ENCODE results near the gene PHLDA1.

Gene PHLDA1

DNA sequence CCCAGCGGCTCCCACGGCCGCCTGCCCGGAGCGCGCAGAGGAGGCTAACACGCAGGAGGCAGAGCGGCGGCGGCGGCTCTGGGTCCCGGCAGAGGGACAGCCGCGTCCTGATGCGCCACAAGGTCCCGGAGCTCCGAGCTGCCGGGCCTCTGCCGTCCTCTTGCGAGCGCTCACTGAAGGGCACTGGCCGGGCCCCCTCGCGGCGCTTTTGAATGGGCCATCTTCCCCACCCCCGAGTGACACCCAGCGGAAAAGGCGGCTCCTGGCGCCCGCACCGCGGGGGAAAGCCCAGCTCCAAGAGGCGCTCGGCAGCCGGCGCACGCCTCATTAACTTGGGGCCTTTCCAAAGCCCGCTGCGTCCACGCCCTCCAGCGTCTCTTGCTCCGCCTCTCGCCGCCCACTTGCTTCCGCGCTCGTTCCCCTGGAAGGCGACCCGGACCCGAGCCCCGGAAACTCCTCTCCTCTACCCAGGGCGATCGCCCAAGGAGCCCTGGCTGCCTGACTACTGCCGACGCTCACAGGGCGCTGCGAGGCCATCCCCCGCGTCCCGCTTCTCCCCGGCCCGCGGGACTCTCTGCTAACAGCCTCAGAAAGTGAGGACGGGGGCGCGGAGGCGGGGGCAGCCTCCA, at the start of gene PHLDA1:
Gene PHLDA1, minus strand, starts transcription at position 363 of the 629 bp plus-strand sequence.
- DNase-seq (ENCODE audit: low spot score): peak; percentile 96

DNA sequence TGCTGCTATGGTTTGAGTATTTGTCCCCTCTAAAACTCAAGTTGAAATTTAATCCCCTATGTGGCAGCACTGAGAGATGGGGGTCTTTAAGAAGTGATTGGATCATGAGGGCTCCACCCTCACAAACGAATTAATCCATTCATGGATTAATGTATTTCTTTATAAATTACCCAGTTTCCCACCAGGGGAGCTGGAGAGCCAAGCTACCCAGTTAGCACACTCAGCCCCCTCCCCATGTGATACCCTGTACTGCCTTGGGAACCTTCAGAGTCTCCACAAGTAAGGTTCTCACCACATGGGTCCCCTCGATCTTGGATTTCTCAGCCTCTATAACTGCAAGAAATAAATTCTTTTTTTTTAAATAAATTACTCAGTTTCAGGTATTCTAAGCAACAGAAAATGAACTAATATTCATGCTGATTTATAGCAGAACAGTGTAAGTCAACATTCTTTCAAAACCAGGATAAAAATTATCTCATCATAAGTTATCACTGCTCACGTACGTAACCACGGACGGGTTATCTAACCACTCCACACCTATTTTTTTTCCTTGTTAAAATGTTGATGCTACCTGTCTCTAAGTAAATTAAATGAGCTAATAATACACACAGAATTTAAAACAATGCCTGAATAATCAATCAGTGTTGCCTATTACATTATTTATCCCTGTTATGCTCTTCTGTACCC, 49.3 kb upstream of the PHLDA1 start:
- no peak for DNase-seq (ENCODE audit: low spot score)

DNA sequence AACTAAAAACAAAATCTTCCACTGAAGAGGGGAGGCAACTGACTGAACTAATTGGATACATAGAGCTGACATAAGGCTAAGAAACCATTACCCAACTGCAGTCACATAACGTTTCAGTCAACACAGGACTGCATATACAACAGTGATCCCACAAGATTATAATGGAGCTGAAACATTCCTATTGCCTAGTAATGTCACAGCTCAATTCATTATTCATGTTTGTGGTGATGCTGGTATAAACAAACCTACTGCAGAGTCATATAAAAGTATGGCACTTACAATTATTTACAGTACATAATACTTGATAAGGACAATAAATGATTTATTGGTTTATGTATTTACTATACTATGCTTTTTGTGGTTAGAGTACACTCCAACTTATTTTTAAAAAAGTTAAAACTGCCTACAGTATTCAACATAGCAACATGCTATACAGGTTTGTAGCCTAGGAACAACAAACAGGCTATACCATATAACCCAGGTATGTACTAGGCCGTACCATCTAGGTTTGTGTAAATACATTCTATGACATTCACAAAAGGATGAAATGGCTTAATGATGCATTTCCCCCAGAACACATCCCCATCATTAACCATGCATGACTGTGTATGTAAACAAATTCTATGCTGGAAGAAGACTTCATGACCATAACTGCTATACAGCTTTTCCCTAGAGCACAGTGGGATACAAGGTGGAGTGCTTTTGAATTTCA, 48.6 kb upstream of the PHLDA1 start:
- DNase-seq (ENCODE audit: low spot score): peak; percentile 8

DNA sequence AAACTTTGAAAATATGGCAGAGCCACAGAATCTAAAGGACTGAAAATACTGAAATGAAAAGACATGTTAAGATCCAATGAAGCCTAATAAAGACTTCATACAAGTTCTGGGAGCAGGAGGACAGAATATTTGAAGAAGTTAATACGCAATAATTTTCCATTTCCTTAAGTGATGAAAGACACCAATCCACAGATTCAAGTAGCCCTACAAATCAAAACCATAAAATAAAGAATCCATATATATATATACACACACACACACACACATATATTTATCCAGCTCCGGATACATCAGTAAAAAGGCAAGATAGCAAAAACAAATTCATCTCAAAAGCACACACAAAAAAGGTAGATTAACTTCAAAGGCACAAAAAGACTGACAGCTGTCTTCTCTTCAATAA, 47.2 kb upstream of the PHLDA1 start:
- DNase-seq (ENCODE audit: low spot score): no peak

DNA sequence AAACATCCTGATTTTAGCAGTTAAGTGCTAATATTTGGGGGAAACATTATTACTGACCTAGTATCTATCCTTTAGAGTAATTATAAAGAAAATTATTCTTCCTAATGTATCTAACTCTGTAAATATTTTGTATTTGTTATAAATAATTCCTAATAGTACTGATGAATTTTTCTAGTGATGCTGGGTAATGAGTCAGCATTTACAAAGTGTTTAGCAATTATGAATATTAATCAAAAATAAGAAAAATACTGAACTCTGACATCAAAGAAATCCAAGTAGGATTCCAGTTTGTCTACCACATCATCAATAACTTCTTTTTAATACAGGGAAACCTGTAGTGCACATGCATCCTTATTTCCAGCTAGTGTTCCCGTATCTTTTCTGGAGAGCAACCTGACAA, 43.9 kb upstream of the PHLDA1 start:
- no peak for DNase-seq (ENCODE audit: low spot score)

DNA sequence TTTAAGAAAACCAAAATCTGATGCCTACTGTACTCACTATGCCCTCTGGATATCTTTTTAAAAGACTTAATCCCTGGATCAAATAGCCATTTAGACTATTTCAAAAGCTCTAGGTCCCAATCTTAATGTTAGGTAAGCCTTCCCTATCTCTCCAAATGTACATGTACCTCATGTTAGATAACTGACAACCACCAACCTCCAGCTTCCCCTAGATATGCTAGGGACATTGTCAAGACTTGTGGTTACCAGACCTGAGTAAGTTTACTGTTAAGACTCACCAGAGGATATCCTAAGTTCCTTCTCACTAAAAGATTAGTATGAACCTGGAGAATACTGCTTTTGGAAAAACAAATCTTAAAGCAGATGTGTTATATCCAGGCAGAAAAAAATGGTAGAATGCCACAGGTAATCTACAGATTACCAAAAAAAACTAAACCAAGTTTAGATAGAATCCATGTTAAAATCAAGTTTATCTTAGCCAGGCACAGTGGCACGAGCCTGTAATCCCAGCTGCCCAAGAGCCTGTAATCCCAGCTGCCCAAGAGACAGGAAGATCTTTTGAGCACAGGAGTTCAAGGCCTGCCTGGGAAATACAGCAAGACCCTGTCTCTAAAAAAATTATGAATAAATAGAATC, 43.2 kb upstream of the PHLDA1 start:
- DNase-seq (ENCODE audit: low spot score): no peak

DNA sequence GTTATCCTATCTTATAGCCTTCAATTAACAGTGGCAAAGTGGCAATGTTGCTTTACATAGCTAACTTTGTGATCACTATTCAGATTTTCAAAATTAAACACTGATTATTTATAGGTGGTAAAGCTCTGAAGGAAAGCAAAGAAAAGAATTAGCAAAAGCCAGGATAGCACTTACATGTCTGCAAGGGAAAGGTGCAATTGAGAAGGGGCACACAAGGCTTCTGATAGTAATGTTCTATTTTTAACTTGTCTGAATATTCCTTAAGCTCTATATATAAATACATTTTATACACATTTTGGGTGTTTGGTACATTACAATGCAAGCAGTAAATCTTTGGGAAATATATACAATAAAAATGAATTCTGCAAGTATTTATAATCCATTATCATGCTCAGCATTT, 42.0 kb upstream of the PHLDA1 start:
- DNase-seq (ENCODE audit: low spot score): no peak

DNA sequence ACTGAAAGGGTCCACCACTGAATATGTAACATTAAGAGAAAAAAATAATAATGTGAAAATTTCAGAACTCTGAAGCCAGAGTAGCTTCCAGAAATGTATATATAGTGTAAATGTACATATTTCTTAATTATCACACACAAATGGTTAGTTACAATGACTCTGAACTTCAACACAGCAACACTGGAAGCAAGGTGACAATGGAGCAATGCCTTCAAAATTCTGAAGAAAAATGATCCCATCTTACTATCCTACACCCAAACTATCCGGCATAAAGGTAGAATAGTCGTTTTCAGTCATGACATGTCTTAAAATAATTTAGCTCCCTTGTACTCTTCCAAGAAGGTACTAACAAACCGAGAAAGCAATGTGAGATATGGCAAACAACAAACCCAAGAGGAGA, 41.0 kb upstream of the PHLDA1 start:
- DNase-seq (ENCODE audit: low spot score): no peak

DNA sequence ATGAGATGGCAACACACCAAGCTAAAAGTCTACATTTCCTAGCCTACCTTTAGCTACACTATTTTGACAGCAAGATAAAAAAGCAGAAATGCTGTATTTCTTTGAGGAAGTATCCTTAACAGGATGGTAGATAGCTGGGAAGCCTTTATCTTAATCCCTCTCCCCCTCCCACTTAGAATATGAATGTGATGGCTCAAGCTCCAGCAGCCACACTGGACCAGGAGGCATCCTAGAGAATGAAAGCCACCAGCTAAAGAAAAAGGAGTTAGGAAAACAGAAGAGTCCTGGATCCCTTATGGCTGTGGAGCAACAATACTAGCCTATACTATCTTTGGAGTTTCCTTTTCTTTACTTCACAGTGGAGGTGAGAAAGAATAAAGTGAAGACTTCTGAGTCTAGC, 37.8 kb upstream of the PHLDA1 start:
- no peak for DNase-seq (ENCODE audit: low spot score)

DNA sequence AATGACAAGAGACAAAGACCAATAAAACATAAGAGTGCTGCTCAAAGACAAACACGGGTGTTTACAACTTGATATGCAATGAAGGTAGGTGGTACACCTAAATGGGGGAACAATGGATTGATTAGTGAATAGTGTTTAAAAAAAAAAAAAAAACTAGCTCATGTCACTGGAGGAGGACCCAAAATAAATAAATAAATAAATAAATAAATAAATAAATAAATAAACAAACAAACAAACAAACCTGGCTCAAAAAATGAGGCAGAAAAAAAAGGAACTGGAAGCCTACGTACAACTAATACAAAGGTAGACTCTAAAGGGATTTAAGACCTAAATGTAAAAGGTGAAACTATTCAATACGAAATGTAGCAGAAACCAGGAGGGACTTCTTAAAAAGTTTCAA, 34.3 kb upstream of the PHLDA1 start:
- no peak for DNase-seq (ENCODE audit: low spot score)

DNA sequence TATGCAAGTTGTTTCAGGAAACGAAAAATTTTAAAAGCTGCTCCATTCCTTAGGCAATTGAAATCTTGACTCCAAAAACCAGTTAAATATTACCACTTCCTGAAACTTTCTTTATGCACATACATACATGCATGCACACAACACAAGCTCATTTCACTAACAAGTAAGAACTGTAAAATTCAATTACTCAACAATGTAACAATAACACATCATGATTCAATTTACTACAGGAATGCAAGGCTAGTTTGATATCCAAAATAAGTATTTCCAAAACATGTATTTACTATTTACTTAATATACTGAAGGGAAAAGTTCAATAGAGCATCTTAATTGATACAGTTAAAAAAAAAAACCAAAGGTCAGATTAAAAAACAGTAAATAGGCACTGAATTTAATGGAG, 33.3 kb upstream of the PHLDA1 start:
- no peak for DNase-seq (ENCODE audit: low spot score)

DNA sequence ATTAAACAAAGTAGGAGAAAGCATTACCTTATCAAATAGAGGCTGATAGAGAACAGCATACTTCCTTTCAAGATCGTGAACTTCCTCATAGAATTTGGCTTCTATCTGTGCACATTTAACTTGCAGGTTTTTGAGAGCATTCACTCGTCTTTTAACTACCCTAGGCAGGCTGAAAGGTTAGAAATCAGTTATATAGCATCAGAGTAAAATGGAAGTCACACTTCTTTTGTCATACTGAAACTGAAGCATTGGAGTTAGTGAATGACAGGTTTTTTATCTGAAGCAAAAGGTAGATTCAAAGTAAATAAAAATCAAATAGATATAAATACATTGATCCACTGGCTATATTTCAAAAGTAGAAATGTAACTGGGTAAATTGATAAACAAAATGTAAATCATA, 28.5 kb upstream of the PHLDA1 start:
- no peak for DNase-seq (ENCODE audit: low spot score)

DNA sequence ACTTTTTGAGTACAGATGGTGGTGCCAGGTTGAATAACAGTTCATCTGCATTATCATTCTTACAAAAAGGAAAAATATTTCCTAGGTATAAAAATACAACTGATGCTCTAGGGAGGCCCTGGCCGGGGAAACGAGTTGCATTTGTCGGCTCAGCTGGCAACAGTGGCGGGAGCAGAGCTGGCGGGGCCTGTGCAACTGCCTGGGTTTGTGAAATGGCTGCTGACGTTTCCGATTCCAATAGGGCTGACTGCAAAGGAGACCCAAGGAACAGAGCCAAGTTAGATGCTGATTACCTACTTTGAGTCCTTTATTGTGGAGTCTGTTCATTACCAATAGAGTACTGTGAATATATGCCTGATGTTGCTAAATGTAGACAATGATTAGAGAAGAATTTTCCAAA, 25.8 kb upstream of the PHLDA1 start:
- DNase-seq (ENCODE audit: low spot score): no peak

DNA sequence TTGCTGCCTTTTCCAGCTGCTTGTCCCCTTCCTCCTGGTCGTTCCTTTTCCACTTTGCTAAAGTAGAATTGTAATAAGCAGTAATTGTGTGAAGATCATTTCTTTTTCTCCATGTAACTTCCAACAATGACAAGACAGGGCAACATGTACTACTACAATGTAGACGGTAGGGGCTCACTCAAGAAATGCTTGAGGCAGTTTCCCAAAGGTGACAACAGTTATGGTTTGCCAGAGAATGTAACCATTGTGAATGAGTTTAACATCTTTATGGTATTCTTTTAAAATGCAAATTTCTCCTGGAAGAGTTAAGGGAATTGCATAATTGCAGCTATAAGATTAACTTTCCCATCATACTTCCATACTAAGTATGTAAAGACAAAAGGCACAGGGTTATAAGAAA, 23.8 kb upstream of the PHLDA1 start:
- DNase-seq (ENCODE audit: low spot score): no peak

DNA sequence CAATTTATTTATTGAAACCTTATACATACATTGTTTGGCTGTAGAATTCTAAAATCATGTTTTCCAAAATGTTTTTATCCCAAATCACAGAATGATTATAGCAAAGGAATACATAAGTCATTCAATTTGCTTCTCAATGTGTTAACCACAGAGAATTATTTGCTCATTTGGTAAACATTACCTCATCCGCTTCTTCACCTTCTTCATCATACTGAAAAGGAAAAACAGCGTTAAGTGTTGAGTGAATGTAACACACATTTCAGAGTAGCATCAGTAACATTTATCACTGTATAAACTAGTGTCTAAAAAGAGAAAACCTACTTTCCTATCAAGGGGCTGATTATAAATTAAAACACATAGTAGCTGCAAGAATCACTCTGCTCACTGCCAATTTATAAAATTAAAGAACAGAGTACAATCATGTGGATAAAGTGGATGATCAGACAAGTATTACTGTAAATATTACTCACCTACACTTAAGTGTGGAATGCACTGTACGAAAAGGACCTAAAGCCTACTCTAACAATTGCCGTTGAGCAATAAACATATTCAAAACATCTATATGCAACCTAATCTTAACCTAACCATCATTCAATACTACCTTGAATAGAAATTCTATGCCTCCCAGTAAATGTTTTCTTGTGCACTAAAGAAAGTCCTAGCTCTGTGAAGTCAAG, 18.1 kb upstream of the PHLDA1 start:
- DNase-seq (ENCODE audit: low spot score): no peak

DNA sequence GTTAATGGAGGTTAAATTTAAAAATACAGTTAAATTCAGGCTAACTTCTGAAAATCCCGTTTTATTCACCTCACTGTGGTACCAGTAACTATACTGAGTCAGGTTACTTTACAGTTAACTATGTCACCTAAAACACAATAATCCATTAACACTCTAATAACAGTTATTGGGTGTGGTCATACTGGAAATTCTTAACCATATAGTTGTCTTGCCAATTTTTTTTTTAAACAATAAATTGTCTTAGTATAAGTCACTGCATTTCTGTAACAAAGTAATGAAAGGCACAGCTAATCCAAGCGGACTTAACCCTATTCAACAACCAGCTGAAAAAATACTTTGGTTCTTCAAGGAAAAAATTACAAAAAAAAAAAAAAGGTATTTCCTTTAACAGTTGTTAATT, 16.2 kb upstream of the PHLDA1 start:
- no peak for DNase-seq (ENCODE audit: low spot score)

DNA sequence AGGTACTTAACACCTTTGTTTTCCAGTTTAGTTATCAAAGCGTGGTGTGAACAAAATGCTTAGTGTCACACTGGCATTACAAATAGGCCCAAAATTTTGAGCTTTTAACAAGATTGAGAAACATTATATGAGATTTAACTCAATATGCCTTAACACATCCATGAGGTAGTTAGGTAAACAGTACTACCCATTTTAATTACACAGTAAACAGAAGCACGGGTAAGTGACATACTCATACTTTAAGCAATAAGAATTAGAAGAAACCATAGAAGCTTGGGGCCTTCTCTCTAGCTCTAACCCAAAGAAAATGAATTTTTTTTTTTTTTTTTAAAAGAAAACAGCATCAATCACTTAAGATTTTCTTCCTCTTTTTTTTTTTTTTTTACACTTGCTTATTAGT, 15.5 kb upstream of the PHLDA1 start:
- DNase-seq (ENCODE audit: low spot score): no peak

DNA sequence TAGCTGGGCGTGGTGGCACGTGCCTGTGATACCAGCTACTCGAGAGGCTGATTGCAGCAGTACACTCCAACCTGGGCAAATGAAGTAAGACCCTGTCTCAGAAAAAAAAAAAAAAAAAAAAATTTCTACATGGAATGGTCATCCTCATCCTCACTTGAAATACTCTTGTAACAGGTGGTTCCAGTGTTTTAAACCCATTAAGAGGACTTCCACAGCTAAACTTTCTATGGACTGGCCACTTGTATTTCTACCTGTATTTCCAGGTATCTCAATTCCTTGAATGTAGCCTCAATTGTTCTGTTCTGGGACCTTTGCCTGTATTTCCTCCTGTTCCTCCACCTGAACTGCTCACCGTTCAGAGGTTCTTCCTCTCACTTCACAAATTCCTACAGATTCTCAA, 11.8 kb upstream of the PHLDA1 start:
- DNase-seq (ENCODE audit: low spot score): no peak

DNA sequence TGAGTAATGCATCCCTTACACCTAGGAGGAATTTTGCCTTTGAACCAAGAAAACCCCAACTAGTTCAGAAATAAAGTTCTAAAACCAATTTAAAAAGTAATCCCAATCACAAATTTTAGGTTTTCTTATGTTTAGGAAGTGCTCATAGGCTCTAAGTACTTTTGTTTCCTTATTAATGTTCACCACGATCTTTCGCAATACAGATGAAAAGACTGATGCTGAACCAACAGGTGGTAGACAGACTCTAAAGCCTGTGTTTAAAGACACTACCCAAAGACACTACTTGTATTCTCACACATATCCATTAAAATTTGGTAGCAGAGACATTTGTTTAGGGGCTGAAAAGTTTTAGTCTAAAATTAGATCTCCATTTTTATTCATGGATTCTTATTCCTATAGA, 10.6 kb upstream of the PHLDA1 start:
- no peak for DNase-seq (ENCODE audit: low spot score)

DNA sequence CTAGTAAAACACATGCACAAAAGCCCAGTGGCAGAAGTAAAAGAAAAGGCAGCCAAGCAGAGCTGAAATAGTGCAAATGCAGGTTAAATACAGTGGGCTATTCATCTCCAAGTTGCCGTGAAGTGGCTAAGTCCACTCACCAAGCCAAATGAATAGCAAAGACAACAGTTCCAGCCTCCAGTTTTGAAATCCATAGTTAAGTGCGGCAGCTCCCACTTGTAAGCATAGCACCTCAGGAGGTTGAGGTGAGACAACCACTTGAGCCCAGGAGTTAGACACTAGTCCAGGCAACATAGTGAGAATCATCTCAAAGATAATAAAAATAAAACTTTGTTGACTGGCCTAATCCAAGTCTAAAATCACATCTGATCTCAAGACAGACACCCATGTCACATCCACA, 9.8 kb upstream of the PHLDA1 start:
- no peak for DNase-seq (ENCODE audit: low spot score)

DNA sequence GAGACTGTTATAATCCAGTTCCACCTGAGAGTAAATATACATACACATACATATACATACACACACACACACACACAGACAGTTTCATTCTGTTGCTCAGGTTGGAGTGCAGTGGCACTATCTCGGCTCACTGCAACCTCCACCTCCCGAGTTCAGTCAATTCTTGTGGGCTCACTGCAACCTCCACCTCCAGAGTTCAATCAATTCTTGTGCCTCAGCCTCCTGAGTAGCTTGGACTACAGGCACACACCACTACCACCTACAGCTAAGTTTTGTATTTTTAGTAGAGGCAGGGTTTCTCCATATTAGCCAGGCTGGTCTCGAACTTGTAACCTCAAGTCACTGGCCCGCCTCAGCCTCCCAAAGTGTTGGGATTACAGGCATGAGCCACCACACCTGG, 8.9 kb upstream of the PHLDA1 start:
- no peak for DNase-seq (ENCODE audit: low spot score)

DNA sequence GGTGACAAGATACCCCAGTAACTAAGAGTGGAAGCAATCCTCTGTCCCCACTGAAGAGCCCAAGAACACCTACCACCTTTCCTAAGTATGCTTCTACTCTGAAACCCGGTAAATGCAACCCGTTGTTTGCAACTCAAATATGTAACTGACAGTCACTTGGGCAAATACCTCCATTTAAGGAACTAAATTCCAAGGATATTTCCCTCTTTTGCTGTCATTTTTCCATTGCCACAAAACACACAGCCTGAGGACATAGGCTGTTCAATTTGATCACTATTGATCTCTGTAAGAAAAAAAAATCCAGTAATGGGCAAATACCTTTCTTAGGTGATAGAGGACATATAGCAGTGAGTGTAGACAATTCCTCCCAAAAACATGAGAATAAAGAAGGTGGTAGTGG, 6.6 kb upstream of the PHLDA1 start:
- DNase-seq (ENCODE audit: low spot score): no peak
